Sigmoid colon (tissue), 7 donors: Measurements from ENCODE around the gene CDH23. TPM values are rescaled to one million over a fixed set of nuclear protein-coding genes. Genes with fewer than 3 reads are reported as not detected.

Experiments
- DNase-seq: peaks from one replicate; pipeline ENCODE4 v3.0.0-alpha.2; 2019
- H3K27ac ChIP-seq, 4 donors: fragments of 200-600 bp; sonication (generic); one replicate each; pipeline ENCODE4 v1.5.1; 2016 to 2019; ENCODE audit warnings: mild to moderate bottlenecking in 1 of 4
- H3K27me3 ChIP-seq, 3 donors: fragments of 200-600 bp; sonication (generic); one replicate each; pipeline ENCODE4 v1.5.1; 2019; ENCODE audit warnings: mild to moderate bottlenecking in 1 of 3
- H3K36me3 ChIP-seq, 4 donors: fragments of 200-600 bp; sonication (generic); one replicate each; pipeline ENCODE4 v1.5.1; 2016 to 2019
- H3K4me1 ChIP-seq, 4 donors: fragments of 200-600 bp; sonication (generic); one replicate each; pipeline ENCODE4 v1.5.1; 2017 to 2019
- H3K4me3 ChIP-seq, 4 donors: fragments of 200-600 bp; sonication (generic); one replicate each; pipeline ENCODE4 v1.5.1; 2017 to 2019; ENCODE audit warnings: mild to moderate bottlenecking in 2 of 4, moderate library complexity in 1 of 4
- H3K9me3 ChIP-seq, 4 donors: fragments of 200-600 bp in 3 of 4; sonication (generic) in 3 of 4; one replicate each; pipeline versions ENCODE4 v1.5.1 to v1.6.1; 2013 to 2019
- EP300 ChIP-seq, 4 donors: sonication (generic); formaldehyde crosslinking; IDR thresholded peaks; one replicate each; pipeline ENCODE4 v1.6.1; 2017; ENCODE audit warnings: antibody characterized with exemption in 4 of 4
- POLR2A ChIP-seq, 2 donors: fragments of 450-650 bp; IDR thresholded peaks; one replicate each; pipeline ENCODE4 v1.6.1; 2016; ENCODE audit warnings: antibody characterized with exemption in 2 of 2, mild to moderate bottlenecking in 2 of 2, moderate library complexity in 2 of 2
- POLR2AphosphoS5 ChIP-seq, 4 donors: sonication (generic); formaldehyde crosslinking; IDR thresholded peaks; one replicate each; pipeline ENCODE4 v1.6.1; 2017; ENCODE audit warnings: antibody characterized with exemption in 4 of 4
- WGBS, 2 donors: extraction: QIAGEN DNeasy Blood & Tissue Kit; methylation state at CpG; one replicate each; pipeline ENCODE4 v1.1.7; 2013; 5-methylcytosine and 5-hydroxymethylcytosine counted together
- intact Hi-C: fragments of 100-400 bp; cut with DNase I; formaldehyde crosslinking; loops from one replicate; pipeline ENCODE4 v1.15.1; 2023
- polyA plus RNA-seq, 3 donors: library from polyadenylated mRNA; stranded (reverse); fragments of 200-250 nt; gene quantifications; one replicate each; pipeline ENCODE4 v1.2.3, GENCODE V29; 2013
- total RNA-seq, 4 donors: library from RNA; depleted of rRNA; stranded (reverse); fragments of >200 nt; gene quantifications; one replicate each; pipeline ENCODE4 v1.1.0, GENCODE V29; 2016
- TF ChIP-seq, protein P1 (sequence below), 4 experiments: fragments of 450-650 bp in 3 of 4; fragments of 200-600 bp in 1 of 4; IDR thresholded peaks; one replicate each; pipeline ENCODE4 v1.5.1; 2016 to 2019; ENCODE audit warnings: antibody characterized with exemption in 4 of 4, mild to moderate bottlenecking in 3 of 4, moderate library complexity in 2 of 4
- donor health status: healthy with polysubstance abuse.
- donor health status: Bipolar disorder and iron deficiency.
- donor health status: healthy.

Gene CDH23
- total and polyA plus RNA-seq, 7 donors: 1.5 to 7.2 (median 3.0) TPM

GRCh38 chr10:71782221-71782916, 385.6 kb downstream of the CDH23 start:
- DNase-seq: no peak
- Histone ChIP-seq H3K36me3 (no peaks in the 10 kb centered on the region), H3K27me3 (no peaks in the 10 kb centered on the region), H3K27ac (no peak overlapping the region), H3K4me1 (peaks cover 0 to 6% (median 0%) of the 10 kb centered on the region in 4 donors), H3K9me3 (no peaks in the 10 kb centered on the region), H3K4me3 (no peak overlapping the region)
- TF ChIP-seq, protein P1, sequence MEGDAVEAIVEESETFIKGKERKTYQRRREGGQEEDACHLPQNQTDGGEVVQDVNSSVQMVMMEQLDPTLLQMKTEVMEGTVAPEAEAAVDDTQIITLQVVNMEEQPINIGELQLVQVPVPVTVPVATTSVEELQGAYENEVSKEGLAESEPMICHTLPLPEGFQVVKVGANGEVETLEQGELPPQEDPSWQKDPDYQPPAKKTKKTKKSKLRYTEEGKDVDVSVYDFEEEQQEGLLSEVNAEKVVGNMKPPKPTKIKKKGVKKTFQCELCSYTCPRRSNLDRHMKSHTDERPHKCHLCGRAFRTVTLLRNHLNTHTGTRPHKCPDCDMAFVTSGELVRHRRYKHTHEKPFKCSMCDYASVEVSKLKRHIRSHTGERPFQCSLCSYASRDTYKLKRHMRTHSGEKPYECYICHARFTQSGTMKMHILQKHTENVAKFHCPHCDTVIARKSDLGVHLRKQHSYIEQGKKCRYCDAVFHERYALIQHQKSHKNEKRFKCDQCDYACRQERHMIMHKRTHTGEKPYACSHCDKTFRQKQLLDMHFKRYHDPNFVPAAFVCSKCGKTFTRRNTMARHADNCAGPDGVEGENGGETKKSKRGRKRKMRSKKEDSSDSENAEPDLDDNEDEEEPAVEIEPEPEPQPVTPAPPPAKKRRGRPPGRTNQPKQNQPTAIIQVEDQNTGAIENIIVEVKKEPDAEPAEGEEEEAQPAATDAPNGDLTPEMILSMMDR (IDR thresholded peaks at IDR 0.05): no peak
- no peak for TF ChIP-seq EP300 (IDR thresholded peaks at IDR 0.05)
- no peak for TF ChIP-seq POLR2A (IDR thresholded peaks at IDR 0.05)
- TF ChIP-seq POLR2AphosphoS5 (IDR thresholded peaks at IDR 0.05): no peak
- whole genome bisulfite sequencing, 2 donors: 83 to 84% methylated on average over 6 of the region's 6 CpGs
- intact Hi-C loops: no loop called here

DNA sequence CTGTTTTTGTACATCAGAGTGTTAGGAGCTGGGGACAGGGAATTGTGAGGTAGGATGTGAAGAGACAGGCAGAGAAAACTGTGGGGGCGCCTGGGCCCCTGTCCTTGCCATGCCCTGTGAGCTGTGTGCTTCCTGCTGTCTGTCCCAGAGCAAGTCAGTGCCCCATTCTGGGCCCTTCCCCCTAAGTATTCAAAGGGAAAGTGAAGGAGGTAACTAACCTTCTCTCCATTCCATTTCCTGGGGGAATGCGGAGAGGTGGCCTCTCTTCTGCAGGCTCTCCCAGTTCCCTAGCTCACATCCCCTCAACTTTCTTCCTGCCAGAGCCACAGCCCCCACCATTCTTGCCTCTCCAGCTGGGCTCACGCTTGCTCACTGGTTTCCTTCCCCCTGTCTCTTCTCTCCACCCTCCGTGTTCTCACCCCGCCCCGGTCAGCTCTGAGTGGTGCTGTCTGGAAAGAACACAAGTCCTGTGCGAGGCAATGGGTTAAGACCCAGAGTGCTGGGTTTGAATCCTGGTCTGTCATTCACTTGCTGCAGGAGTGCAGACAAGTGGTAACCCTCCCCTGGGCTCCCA, 386.3 kb downstream of the CDH23 start:
- no peak for DNase-seq
- Histone ChIP-seq H3K4me1 (peaks cover 0 to 6% (median 0%) of the 10 kb centered on the region in 4 donors), H3K27me3 (no peaks in the 10 kb centered on the region), H3K27ac (no peak overlapping the region), H3K36me3 (no peaks in the 10 kb centered on the region), H3K9me3 (no peaks in the 10 kb centered on the region), H3K4me3 (no peak overlapping the region)
- intact Hi-C loops: no loop called here
- WGBS, 2 donors: 38 to 56% methylated on average over 7 of the region's 7 CpGs
- TF ChIP-seq, protein P1 (IDR thresholded peaks at IDR 0.05): no peak
- TF ChIP-seq POLR2A (IDR thresholded peaks at IDR 0.05) (no peak), POLR2AphosphoS5 (IDR thresholded peaks at IDR 0.05) (no peak), EP300 (IDR thresholded peaks at IDR 0.05) (no peak)

GRCh38 chr10:71783917-71784678, 387.4 kb downstream of the CDH23 start:
- 84 to 86% methylated on average over 17 of the region's 17 CpGs for WGBS, 2 donors
- no peak for DNase-seq
- TF ChIP-seq POLR2A (IDR thresholded peaks at IDR 0.05) (no peak), EP300 (IDR thresholded peaks at IDR 0.05) (no peak), POLR2AphosphoS5 (IDR thresholded peaks at IDR 0.05) (no peak)
- TF ChIP-seq, protein P1 (IDR thresholded peaks at IDR 0.05): no peak

GRCh38 chr10:71784679-71785272, 388.1 kb downstream of the CDH23 start:
- no peak for DNase-seq
- H3K27me3 ChIP-seq: no peaks in the 10 kb centered on the region
- no peak overlapping the region for H3K27ac ChIP-seq
- H3K4me1 ChIP-seq: peaks cover 0 to 6% (median 0%) of the 10 kb centered on the region in 4 donors
- TF ChIP-seq POLR2A (IDR thresholded peaks at IDR 0.05): no peak
- TF ChIP-seq POLR2AphosphoS5 (IDR thresholded peaks at IDR 0.05): no peak
- TF ChIP-seq EP300 (IDR thresholded peaks at IDR 0.05): no peak
- TF ChIP-seq, protein P1 (IDR thresholded peaks at IDR 0.05): no peak
- H3K36me3 ChIP-seq: no peaks in the 10 kb centered on the region
- 91 to 94% methylated on average over 18 of the region's 18 CpGs for WGBS, 2 donors
- no peaks in the 10 kb centered on the region for H3K9me3 ChIP-seq
- H3K4me3 ChIP-seq: no peak overlapping the region
- intact Hi-C loops: no loop called here

More at GRCh38 chr10:71783917-71784678, 387.4 kb downstream of the CDH23 start:
- Histone ChIP-seq H3K36me3 (no peaks in the 10 kb centered on the region), H3K9me3 (no peaks in the 10 kb centered on the region), H3K4me1 (peaks cover 0 to 6% (median 0%) of the 10 kb centered on the region in 4 donors), H3K27ac (no peak overlapping the region), H3K27me3 (no peaks in the 10 kb centered on the region), H3K4me3 (no peak overlapping the region)
- intact Hi-C loops: no loop called here
